HG03571 (cell line): ENCODE results near the gene MAP3K21.

Experiments
- ATAC-seq: cut with Tn5 transposase; IDR thresholded peaks from one replicate; pipeline ENCODE4 v1.9.1; 2021; ENCODE audit not compliant: unreplicated experiment

Gene MAP3K21

GRCh38 chr1:233327651-233328141 lies at the start of gene MAP3K21:
MAP3K21 (plus strand) TSS chr1:233327724; CDS start chr1:233328029, 305 bp downstream.
- ATAC-seq, result peak; percentile 46

DNA sequence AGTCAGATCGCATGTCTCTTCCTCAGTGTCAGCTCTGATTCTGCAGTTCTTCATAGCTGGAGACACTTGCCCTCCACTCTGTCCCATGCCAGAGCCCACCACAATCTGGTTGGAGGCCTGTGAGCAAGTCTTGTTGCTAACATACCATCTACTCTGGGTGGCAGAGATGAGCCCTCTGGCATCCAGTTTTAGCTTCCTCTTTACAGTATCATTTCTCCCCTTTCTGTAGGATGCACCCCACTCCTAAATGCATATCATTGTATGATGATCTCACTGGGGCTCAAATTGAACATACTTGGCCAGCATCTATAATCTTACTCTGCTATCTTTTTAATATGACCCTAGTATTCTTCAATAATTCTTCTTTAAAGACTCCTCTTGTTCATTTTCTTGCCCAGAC lies 48.9 kb upstream of the MAP3K21 start:
- ATAC-seq, result no peak

- no peak for ATAC-seq
Observed at GRCh38 chr1:233279971-233280370, 47.6 kb upstream of the MAP3K21 start.

DNA sequence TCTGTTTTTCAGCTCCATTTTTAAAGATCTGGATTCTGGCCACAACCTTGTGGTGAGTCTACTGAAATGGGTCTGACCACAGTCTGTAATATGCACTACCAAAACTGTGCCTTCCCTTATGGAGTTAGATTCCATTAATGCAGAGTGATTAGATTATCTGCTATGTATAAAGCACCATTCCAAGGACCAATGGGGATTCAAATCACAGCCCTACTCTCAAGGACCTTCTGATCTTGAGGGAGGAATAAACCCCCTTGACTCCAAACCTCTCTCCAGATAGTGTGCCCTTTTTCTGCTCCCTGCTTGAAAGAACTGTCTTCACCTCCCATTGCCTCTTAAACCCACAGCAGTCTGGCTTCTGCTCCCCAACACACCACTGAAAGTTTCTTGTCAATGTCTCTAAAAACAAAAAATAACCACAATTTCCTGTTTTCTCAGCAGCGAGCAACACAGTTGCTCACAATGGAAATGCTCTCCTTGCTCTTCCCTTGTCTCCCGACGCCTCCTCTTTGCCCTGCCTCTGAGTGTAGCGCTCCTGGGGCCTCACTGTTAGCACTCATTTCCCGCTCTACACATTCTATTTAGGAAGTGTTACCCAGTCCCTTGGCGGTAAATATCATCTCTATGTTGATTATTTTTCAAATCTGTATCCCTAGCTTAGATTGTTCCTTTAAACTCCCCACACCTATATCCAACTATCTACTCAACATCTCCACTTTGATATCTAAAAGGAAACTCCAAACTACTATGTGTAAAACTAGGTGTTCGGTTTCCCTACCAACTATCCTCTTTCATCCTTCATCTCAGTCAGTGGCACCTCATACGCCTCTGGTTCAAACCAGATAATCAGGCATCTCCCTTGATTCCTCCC lies 45.6 kb upstream of the MAP3K21 start:
- ATAC-seq, result peak; percentile 90

DNA sequence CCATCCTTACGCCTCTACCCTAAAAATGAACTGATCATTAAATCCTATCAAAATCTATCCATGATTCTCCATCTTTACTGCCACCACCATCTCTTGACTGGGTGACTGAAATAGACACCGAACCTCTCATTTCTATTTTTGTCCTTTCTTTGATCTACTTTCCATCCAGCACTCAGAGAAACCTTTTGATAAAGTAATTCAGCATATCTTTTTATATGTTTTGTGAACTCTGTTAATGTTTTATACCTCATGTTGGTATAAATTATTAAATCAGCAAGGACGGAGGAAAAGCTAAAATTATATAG lies 45.0 kb upstream of the MAP3K21 start:
- no peak for ATAC-seq

GRCh38 chr1:233289676-233290075 lies 37.8 kb upstream of the MAP3K21 start:
- ATAC-seq, result no peak

DNA sequence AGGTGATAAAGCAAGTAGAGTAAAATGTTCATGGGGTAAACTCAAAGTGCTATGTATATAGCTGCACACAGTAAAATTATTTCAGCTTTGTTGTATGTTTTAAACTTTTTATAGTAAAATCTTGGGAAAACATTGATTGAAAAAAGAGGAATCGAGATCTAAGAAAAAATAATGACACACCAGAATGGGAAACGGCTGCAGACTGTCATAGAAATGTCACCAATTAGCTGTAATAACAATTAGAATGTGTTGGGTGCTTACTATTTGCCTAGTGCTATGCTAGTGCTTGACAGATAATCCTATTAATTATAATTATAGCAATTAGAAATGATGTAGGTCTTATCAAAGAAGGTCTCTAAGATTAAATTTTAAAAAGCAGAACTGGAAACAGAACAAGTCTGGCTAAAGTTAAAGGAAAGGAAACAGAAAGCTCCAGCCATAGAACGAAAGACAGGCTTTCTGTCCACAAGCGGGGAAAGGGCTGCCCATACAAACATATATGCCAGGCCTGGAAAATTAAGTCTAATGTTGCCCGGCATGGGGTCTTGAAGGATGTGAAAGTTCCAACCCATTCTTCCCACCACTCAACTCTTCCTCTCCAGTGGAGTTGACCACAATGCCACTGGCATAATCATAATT lies 37.0 kb upstream of the MAP3K21 start:
- ATAC-seq, result no peak

DNA sequence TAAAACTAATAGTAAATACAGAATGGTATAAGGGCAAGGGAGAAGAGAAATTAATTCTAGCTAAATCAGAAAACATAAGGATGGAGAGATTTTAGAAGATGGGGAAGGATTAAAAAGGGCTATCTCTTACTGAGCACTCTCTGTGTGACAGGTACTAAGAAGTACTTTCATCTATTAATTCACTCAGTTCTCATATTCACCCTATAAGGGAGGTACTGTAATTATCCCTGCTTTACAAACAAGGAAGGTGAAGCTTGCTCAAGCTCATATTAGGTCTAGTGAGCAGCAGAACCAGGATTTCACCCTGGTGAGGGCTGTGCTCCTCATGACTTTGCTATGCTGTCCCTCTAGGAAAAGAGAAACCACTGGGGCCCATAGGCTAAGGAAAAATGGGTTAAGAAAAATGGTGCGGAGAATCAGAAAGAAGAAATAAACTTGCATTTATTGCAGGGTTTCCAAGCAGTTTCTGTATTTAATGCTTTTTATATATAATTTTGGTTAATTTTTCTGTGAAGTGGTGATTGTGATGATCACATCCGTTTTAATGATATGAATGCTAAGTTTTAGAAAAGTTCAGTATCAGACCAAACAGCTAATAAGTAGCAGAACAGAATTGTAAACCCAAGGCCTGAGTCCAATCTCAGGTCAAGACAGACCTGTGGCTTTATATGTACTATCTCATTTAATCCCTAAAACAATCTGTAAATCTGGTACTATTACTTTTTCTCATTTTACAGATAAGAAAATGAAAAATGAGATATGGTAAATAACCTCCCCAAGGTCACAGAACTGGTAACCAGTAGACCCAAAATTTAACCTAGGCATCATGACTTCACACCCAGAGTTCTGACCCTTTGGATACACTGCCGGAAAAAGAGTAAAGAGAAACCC lies 33.7 kb upstream of the MAP3K21 start:
- no peak for ATAC-seq

- ATAC-seq, result peak; percentile 48
Observed at GRCh38 chr1:233294913-233295236, 32.6 kb upstream of the MAP3K21 start.

GRCh38 chr1:233295237-233295974 lies 32.1 kb upstream of the MAP3K21 start, which contains the start of gene PCNX2:
PCNX2 (minus strand) TSS chr1:233295725; CDS start chr1:233295478, 247 bp downstream.
- peak; percentile 93 for ATAC-seq

DNA sequence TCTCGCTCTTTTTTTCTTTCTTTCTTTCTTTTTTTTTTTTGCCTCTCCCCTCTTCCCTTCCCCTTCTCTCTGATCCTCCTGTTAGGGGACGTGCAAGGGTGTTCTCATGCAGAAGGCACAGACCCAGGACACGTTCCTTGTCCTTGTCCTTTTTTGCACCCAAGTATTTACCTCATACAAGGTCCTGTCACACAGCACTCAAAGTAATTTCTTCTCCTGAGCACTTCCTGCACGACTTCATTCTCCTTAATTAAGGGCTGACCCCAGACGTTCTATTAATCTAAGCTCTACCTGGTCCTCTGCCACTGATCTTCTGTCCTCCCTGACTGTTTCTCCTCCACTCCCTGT lies 31.6 kb upstream of the MAP3K21 start:
- ATAC-seq, result no peak

DNA sequence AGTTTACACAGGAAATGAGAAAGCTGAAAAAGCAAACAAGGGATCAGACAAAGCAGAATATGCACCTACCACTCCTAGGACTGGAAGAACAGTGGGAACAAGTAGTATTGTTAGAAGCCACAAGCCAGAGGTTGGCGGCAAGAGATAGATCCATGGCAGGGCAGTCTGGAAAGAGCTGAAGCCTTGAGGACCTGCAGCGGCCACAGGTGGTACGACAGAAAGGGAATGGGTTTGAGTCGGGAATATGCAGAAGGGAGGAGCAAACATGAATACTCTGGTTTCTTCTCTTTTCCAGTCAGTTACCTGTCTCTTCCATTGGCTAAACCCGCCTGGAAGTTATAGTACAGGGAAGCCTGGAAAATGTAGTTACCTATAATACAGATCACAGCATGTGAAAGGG lies 28.1 kb upstream of the MAP3K21 start:
- ATAC-seq, result no peak

GRCh38 chr1:233300326-233300725 lies 27.2 kb upstream of the MAP3K21 start:
- ATAC-seq, result no peak

- no peak for ATAC-seq
Observed at GRCh38 chr1:233304489-233305102, 22.9 kb upstream of the MAP3K21 start.

GRCh38 chr1:233313434-233314155 lies 13.9 kb upstream of the MAP3K21 start:
- no peak for ATAC-seq

DNA sequence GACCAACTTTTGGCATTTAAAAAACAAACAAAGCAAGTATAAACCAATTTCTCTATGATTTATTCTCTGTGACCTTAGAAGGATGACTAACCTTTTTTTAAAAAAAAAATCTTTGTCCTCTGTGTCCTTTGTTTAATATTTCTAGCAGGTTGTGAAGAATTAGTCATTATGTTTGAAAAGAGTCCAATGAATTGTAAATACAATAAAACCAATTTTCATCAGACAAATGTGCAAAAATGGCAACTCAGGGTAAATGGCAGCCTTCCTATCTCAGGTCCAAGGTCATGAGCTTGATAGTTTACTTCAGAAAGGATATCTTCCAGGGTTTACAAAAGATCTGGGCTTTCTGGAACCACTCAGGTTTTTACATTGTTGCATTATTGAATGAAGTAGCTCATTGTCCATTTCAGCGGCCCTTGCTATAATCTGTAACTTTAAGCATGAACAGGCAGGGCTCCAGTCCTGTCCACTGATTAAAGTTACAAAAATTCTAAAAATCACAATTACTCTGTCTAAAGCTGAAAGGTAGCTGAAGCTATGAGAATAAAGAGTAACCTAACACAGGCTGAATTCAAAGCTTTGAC lies 11.7 kb upstream of the MAP3K21 start:
- ATAC-seq, result no peak

DNA sequence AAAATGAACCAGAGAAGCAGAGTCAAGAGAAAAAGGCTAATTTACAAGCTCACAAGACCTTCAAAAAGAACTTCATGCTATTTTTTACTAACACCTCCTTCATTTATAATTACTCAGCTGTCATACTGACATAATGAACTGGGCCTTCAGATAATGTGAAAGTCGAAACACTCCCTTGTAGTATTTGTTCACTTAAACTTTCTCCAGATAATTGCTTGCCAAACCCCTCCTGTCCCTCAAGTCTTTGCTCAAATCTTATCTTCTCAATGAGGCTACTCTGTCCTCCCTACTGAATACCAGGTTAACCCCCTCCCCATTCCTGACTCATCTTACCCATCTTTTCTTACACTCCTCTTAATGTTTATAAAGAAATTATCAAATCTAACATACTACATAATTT lies 11.1 kb upstream of the MAP3K21 start:
- ATAC-seq, result no peak

DNA sequence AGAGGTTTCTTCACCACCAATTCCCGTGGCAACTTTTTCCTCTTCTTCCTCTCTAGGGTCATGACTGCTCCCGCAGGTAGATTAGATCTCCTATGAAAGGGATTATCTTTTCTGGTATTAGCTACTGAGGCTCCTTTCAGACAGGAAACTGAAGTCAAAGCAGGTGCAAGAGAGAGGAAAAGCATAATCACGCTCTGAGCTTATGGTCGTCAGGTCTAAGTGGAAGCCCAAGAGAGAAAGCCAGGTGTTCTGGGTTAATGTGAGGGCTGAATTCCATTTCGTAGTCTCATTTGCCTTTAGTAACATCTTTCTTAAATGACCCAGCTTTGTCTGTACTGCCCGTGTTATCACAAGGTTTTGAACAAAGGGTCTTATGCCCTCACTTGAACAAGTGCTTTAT lies 8.3 kb upstream of the MAP3K21 start:
- no peak for ATAC-seq

DNA sequence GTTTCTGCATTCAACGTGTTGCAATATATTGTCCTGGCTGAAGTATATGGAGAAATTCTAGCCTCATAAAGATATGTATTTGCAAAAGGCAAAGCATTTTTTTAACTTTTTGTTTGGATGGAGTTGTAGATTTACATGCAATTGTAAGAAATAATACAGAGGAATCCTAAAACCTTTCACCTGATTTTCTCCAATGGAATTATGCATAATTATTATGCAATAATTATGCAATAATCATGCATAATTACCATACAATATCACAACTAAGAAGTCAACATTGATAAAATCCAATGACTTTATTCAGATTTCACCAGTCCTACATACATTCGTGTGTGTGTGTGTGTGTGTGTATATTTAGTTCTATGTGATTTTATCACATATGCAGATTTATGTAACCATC lies 7.5 kb upstream of the MAP3K21 start:
- no peak for ATAC-seq
